SK-N-SH treated with all-trans-retinoic acid at 6 μM for 48 hours (cell line): Measurements from ENCODE around the gene PLOD2.

Source experiments
- ISL1 ChIP-seq: fragments of 250-450 bp; sonication (Bioruptor Pico); IDR thresholded peaks from 2 replicates; pipeline ENCODE4 v2.1.2; 2022; ENCODE audit warnings: mild to moderate bottlenecking, moderate library complexity
- ZFP3 ChIP-seq: fragments of 250-450 bp; sonication (Bioruptor Pico); IDR thresholded peaks from 2 replicates; pipeline ENCODE4 v1.5.0; 2020; ENCODE audit warnings: mild to moderate bottlenecking, moderate library complexity
- ZFP30 ChIP-seq: fragments of 450-650 bp; formaldehyde crosslinking; IDR thresholded peaks from 2 replicates; pipeline ENCODE4 v1.5.0; 2022; ENCODE audit warnings: mild to moderate bottlenecking, moderate library complexity
- TF ChIP-seq, protein P1 (sequence below): fragments of 250-450 bp; sonication (Bioruptor Pico); IDR thresholded peaks from 2 replicates; pipeline ENCODE4 v1.5.1; 2021; ENCODE audit warnings: mild to moderate bottlenecking, moderate library complexity
- TF ChIP-seq, protein P2 (sequence below): fragments of 250-450 bp; sonication (Bioruptor Pico); IDR thresholded peaks from 2 replicates; pipeline ENCODE4 v1.8.0; 2021; ENCODE audit warnings: low read depth, mild to moderate bottlenecking, moderate library complexity, borderline replicate concordance
- TF ChIP-seq, protein P3 (sequence below): fragments of 250-450 bp; sonication (Bioruptor Pico); IDR thresholded peaks from 2 replicates; pipeline ENCODE4 v1.5.0; 2020; ENCODE audit warnings: mild to moderate bottlenecking, moderate library complexity

DNA sequence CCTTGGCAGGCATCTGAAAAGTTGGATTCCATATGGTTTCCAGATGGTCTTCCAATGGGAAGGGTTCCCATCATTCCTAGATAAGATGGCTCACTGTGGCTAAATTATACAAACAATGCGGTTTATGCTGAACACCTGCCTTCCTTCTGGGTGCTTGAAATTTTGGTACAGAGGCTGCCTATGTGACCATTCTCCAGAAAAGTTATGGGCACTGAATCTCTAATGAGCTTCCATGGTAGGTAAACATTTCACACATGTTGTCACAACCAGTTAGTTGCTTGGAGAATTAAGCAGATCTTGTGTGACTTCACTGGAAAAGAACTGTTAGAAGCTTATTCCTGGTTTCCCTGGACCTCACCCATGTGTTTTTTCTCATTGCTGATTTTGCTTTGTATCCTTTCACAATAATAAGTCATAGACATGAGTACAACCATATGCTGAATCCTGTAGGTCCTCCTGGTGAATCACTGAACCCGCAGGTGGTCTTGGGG is 30.1 kb downstream of the PLOD2 start:
- TF ChIP-seq, protein P1, sequence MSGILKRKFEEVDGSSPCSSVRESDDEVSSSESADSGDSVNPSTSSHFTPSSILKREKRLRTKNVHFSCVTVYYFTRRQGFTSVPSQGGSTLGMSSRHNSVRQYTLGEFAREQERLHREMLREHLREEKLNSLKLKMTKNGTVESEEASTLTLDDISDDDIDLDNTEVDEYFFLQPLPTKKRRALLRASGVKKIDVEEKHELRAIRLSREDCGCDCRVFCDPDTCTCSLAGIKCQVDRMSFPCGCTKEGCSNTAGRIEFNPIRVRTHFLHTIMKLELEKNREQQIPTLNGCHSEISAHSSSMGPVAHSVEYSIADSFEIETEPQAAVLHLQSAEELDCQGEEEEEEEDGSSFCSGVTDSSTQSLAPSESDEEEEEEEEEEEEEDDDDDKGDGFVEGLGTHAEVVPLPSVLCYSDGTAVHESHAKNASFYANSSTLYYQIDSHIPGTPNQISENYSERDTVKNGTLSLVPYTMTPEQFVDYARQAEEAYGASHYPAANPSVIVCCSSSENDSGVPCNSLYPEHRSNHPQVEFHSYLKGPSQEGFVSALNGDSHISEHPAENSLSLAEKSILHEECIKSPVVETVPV (CRISPR knock-in tag) = no peak
- TF ChIP-seq, protein P2, sequence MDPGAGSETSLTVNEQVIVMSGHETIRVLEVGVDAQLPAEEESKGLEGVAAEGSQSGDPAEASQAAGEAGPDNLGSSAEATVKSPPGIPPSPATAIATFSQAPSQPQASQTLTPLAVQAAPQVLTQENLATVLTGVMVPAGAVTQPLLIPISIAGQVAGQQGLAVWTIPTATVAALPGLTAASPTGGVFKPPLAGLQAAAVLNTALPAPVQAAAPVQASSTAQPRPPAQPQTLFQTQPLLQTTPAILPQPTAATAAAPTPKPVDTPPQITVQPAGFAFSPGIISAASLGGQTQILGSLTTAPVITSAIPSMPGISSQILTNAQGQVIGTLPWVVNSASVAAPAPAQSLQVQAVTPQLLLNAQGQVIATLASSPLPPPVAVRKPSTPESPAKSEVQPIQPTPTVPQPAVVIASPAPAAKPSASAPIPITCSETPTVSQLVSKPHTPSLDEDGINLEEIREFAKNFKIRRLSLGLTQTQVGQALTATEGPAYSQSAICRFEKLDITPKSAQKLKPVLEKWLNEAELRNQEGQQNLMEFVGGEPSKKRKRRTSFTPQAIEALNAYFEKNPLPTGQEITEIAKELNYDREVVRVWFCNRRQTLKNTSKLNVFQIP = no peak
- TF ChIP-seq, protein P3, sequence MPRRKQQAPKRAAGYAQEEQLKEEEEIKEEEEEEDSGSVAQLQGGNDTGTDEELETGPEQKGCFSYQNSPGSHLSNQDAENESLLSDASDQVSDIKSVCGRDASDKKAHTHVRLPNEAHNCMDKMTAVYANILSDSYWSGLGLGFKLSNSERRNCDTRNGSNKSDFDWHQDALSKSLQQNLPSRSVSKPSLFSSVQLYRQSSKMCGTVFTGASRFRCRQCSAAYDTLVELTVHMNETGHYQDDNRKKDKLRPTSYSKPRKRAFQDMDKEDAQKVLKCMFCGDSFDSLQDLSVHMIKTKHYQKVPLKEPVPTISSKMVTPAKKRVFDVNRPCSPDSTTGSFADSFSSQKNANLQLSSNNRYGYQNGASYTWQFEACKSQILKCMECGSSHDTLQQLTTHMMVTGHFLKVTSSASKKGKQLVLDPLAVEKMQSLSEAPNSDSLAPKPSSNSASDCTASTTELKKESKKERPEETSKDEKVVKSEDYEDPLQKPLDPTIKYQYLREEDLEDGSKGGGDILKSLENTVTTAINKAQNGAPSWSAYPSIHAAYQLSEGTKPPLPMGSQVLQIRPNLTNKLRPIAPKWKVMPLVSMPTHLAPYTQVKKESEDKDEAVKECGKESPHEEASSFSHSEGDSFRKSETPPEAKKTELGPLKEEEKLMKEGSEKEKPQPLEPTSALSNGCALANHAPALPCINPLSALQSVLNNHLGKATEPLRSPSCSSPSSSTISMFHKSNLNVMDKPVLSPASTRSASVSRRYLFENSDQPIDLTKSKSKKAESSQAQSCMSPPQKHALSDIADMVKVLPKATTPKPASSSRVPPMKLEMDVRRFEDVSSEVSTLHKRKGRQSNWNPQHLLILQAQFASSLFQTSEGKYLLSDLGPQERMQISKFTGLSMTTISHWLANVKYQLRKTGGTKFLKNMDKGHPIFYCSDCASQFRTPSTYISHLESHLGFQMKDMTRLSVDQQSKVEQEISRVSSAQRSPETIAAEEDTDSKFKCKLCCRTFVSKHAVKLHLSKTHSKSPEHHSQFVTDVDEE (CRISPR knock-in tag) = no peak
- no peak for TF ChIP-seq ZFP30 (CRISPR knock-in tag)
- no peak for TF ChIP-seq ZFP3 (CRISPR knock-in tag)
- TF ChIP-seq ISL1 (CRISPR knock-in tag) = no peak
